Activated CD8-positive, alpha-beta T cell treated with anti-CD3 and anti-CD28 coated beads, Interleukin-2, amount 10 ng/mL, durations not matched to agents 7 days and 5 days (primary cell): ENCODE results near the gene ATXN8OS. TPM values are rescaled to one million over a fixed set of nuclear protein-coding genes. Genes with fewer than 3 reads are reported as not detected.
"Not testable (repeated sequence)": the region's sequence is repeated elsewhere in the genome, so short reads cannot be mapped to it uniquely, and the experiment has no call there.

Experiments
- ATAC-seq: fragments of 150-1000 bp; cut with Tn5 transposase; one replicate; pipeline ENCODE4 v1.10.0; 2021; ENCODE audit warnings: moderate library complexity
- CTCF ChIA-PET: fragments of 350-600 bp; sonication (Branson Sonifier 250); formaldehyde crosslinking; loops from one replicate; lab custom pipeline; 2021; ENCODE audit warnings: antibody characterized with exemption; lab: Charles Lee
- POLR2A ChIA-PET: fragments of 350-600 bp; sonication (Branson Sonifier 250); formaldehyde crosslinking; loops from one replicate; lab custom pipeline; 2021; ENCODE audit warnings: antibody characterized with exemption; lab: Charles Lee
- DNase-seq: peaks from one replicate; pipeline ENCODE4 v3.0.0-alpha.2; 2020
- H3K27ac Mint-ChIP-seq: one replicate; pipeline ENCODE4 v1.8.0; 2021; ENCODE audit warnings: mild to moderate bottlenecking, mixed read lengths
- H3K27me3 Mint-ChIP-seq: one replicate; pipeline ENCODE4 v1.8.0; 2021; ENCODE audit warnings: low read depth, mixed read lengths
- H3K36me3 Mint-ChIP-seq: one replicate; pipeline ENCODE4 v1.8.0; 2021; ENCODE audit warnings: low read depth, mixed read lengths
- H3K4me1 Mint-ChIP-seq: one replicate; pipeline ENCODE4 v1.8.0; 2021; ENCODE audit warnings: low read depth, mixed read lengths
- H3K4me3 Mint-ChIP-seq: one replicate; pipeline ENCODE4 v1.8.0; 2021; ENCODE audit warnings: mild to moderate bottlenecking, mixed read lengths
- H3K9me3 Mint-ChIP-seq: one replicate; pipeline ENCODE4 v1.8.0; 2022; ENCODE audit warnings: mixed read lengths; ENCODE audit not compliant: insufficient read depth
- total RNA-seq, 2 experiments: library from RNA; stranded (reverse); gene quantifications; one replicate each; pipeline ENCODE4 v1.2.3, GENCODE V29; 2021

The ATXN8OS gene
- total RNA-seq, 2 experiments from 2014 or later = not detected

DNA sequence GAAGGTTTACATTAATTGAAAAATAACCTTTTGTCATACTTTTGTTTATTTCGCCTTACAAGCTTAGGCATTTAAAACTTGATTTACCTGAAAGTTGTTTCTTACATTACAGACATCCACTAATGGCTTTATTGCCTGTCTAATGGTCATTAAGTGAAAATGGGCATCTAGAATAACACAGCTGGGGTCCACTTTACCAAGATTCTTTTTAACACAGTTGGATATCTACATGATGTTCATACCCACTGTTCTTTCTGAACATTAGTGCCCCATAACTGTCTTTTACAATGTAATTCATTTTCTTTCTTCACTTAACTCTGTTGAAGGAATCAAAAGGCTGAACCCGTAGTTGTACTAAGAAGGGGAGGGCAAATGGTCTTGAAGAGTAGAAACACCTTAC is 20.5 kb downstream of the ATXN8OS start:
- POLR2A ChIA-PET = no interaction called here
- no peak for ATAC-seq
- CTCF ChIA-PET = no interaction called here

GRCh38 chr13:70142658-70143057 is 35.0 kb downstream of the ATXN8OS start:
- DNase-seq, H3K4me3 Mint-ChIP-seq, POLR2A ChIA-PET, H3K36me3 Mint-ChIP-seq, H3K4me1 Mint-ChIP-seq, H3K27ac Mint-ChIP-seq, CTCF ChIA-PET, H3K27me3 Mint-ChIP-seq, ATAC-seq: not testable (repeated sequence)
- H3K9me3 Mint-ChIP-seq = peaks cover 15% of the 10 kb centered on the region

More for the DNA sequence above, 20.5 kb downstream of the ATXN8OS start:
- H3K9me3 Mint-ChIP-seq = peaks cover 5% of the 10 kb centered on the region
- no peak for DNase-seq
- H3K36me3 Mint-ChIP-seq = no peaks in the 10 kb centered on the region
- no peak overlapping the region for H3K4me3 Mint-ChIP-seq
- no peak overlapping the region for H3K27ac Mint-ChIP-seq
- H3K27me3 Mint-ChIP-seq = no peaks in the 10 kb centered on the region
- no peaks in the 10 kb centered on the region for H3K4me1 Mint-ChIP-seq

DNA sequence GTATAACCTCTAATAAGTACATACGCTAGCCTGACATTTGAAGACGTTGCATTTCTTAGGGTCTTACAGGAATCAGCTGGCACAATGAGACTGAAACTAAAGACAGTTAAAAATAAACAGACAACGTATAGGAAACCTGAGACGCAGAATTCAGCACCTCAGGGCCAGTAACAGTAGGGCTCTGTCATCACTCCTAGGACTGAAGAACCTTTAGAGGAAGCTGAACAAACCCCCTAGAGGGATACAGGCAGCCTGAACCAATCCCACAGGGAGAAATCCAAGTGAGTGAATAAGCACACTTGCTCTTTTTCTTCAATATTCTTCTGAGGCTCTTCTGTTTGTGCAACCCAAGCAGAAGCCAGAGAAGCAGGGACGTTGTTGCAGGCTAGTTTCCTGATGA is 54.5 kb downstream of the ATXN8OS start:
- no peaks in the 10 kb centered on the region for H3K36me3 Mint-ChIP-seq
- no peak overlapping the region for H3K4me3 Mint-ChIP-seq
- no peak for DNase-seq
- peaks cover 19% of the 10 kb centered on the region for H3K9me3 Mint-ChIP-seq
- H3K27ac Mint-ChIP-seq = no peak overlapping the region
- CTCF ChIA-PET = no interaction called here
- no peaks in the 10 kb centered on the region for H3K4me1 Mint-ChIP-seq
- H3K27me3 Mint-ChIP-seq = no peaks in the 10 kb centered on the region
- POLR2A ChIA-PET = no interaction called here
- no peak for ATAC-seq

DNA sequence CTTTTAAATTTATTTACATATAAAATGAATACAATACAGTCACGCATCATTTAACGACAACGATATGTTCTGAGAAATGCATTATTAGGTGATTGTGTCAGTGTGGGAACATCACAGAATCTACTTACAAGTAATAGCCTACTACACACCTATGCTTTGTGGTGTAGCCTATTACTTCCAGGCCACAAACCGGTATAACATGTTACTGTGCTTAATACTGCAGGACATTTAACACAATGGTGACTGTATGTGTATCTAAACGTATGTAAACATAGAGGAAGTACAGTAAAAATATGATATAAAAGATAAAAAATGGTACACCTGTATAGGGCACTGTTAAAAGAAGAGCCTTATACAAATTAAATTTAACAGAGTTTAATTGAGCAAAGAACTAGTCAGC is 63.1 kb downstream of the ATXN8OS start:
- ChIA-PET CTCF (no interaction called here), POLR2A (no interaction called here)
- ATAC-seq = no peak
- Mint-ChIP-seq H3K9me3 (peaks cover 19% of the 10 kb centered on the region), H3K4me3 (no peak overlapping the region), H3K27me3 (no peaks in the 10 kb centered on the region), H3K27ac (no peak overlapping the region), H3K36me3 (no peaks in the 10 kb centered on the region), H3K4me1 (no peaks in the 10 kb centered on the region)
- DNase-seq = no peak

DNA sequence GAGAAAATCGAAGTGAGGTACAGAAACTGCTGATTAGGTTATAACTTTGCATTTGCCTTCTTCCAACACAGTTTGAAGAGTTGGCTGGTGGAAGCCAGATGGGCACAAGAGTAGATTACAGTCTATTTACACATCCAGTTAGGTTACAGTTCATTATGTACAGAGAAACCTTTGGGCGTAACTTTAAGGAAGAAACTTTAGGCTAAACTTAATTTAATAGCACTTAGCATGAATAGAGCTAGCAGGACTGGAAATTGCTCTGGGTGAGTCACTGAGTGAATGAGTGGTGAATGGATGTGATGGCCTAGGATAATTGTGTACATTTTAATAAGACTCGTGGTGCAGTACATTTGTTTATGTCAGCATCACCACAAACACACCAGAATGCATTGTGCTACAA is 63.5 kb downstream of the ATXN8OS start:
- CTCF ChIA-PET = no interaction called here
- no peaks in the 10 kb centered on the region for H3K4me1 Mint-ChIP-seq
- no peaks in the 10 kb centered on the region for H3K27me3 Mint-ChIP-seq
- H3K36me3 Mint-ChIP-seq = no peaks in the 10 kb centered on the region
- H3K27ac Mint-ChIP-seq = no peak overlapping the region
- DNase-seq (no peak), ATAC-seq (no peak)
- no peak overlapping the region for H3K4me3 Mint-ChIP-seq
- POLR2A ChIA-PET = no interaction called here
- peaks cover 19% of the 10 kb centered on the region for H3K9me3 Mint-ChIP-seq

GRCh38 chr13:70172946-70173597 is 65.4 kb downstream of the ATXN8OS start:
- CTCF ChIA-PET = no interaction called here
- ATAC-seq = no peak
- no peaks in the 10 kb centered on the region for H3K36me3 Mint-ChIP-seq

DNA sequence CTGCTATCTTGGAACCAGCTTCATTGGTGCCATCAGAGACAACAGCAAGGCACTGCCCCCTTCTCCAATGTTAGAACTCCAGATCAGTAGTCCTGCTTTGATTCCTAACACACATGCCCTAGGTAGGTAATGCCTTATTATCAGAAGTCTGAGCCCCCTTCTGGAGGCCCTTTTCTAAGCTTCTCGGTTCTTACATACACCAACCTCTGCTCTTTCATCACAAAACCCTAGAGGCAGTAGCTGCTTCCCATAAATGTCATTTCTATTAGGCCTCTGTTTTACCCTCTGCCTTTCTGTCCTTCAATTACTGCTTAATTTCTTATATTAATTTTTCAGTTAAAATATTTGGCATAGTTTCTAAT is 66.0 kb downstream of the ATXN8OS start:
- no peak overlapping the region for H3K27ac Mint-ChIP-seq
- CTCF ChIA-PET = no interaction called here

More at GRCh38 chr13:70172946-70173597, 65.4 kb downstream of the ATXN8OS start:
- Mint-ChIP-seq H3K4me3 (no peak overlapping the region), H3K4me1 (no peaks in the 10 kb centered on the region), H3K27ac (no peak overlapping the region), H3K9me3 (peaks cover 20% of the 10 kb centered on the region), H3K27me3 (no peaks in the 10 kb centered on the region)
- POLR2A ChIA-PET = no interaction called here
- DNase-seq = no peak

DNA sequence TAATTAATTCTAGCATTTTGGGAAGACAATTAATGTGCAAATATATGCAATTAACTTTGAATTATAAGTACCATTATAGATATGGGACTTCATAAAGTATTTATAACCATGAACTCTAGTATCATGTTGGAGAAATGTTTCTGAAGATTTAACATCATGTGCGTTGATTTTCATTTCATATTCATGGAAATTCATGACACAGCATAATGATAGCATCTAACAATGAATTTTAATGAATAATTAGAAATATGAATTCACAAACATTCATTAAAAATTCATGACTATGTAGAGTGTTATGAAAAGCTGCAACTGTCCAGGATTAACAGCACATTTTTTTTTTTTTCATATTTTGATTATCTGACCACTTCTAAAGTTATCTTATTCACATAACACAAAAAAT is 70.7 kb downstream of the ATXN8OS start:
- peaks cover 4% of the 10 kb centered on the region for H3K9me3 Mint-ChIP-seq
- DNase-seq = no peak
- POLR2A ChIA-PET = no interaction called here
- no peak for ATAC-seq
- no peak overlapping the region for H3K27ac Mint-ChIP-seq
- no peaks in the 10 kb centered on the region for H3K27me3 Mint-ChIP-seq
- no peaks in the 10 kb centered on the region for H3K36me3 Mint-ChIP-seq
- CTCF ChIA-PET = no interaction called here
- H3K4me1 Mint-ChIP-seq = no peaks in the 10 kb centered on the region
- no peak overlapping the region for H3K4me3 Mint-ChIP-seq

More for the DNA sequence above, 66.0 kb downstream of the ATXN8OS start:
- H3K27me3 Mint-ChIP-seq = no peaks in the 10 kb centered on the region
- DNase-seq (no peak), ATAC-seq (no peak)
- peaks cover 15% of the 10 kb centered on the region for H3K9me3 Mint-ChIP-seq
- POLR2A ChIA-PET = no interaction called here
- no peak overlapping the region for H3K4me3 Mint-ChIP-seq
- H3K36me3 Mint-ChIP-seq = no peaks in the 10 kb centered on the region
- no peaks in the 10 kb centered on the region for H3K4me1 Mint-ChIP-seq

Other genes with a start within 250 kb of the ATXN8OS start
- not detected for gene KLHL1, start 626 bp downstream of the ATXN8OS start, total RNA-seq